Hematopoietic multipotent progenitor cell (in vitro differentiated cells): ENCODE results near the gene FGG. TPM values are rescaled to one million over a fixed set of nuclear protein-coding genes. Genes with fewer than 3 reads are reported as not detected.
A peak's percentile ranks its signal among the peaks of the same experiment; 100 is the strongest.

ENCODE experiments used
- DNase-seq, 3 donors: peaks; one replicate each; pipeline ENCODE4 v3.0.0-alpha.2; 2011 to 2015; ENCODE audit warnings: low read depth in 2 of 3, low spot score in 2 of 3
- total RNA-seq: library from RNA; depleted of rRNA; stranded (reverse); fragments of >200 nt; gene quantifications from one replicate; pipeline ENCODE4 v1.2.3, GENCODE V29; 2012

FGG gene
- total RNA-seq, 1 donor: not detected

GRCh38 chr4:154559494-154560418 lies 52.7 kb downstream of the FGG start:
- DNase-seq: peak in 2 of 3 donors; percentile 50 to 71

- DNase-seq: no peak
These were observed 53.3 kb downstream of the FGG start for GRCh38 chr4:154559141-154559493.

Other genes starting within 250 kb of the FGG start
- gene DCHS2, start 120.9 kb downstream of the FGG start, total RNA-seq: under 0.01 TPM
- 59.5 TPM for gene PLRG1, start 62.3 kb downstream of the FGG start, total RNA-seq
- under 0.01 TPM for gene FGB, start 49.6 kb downstream of the FGG start, total RNA-seq
- not detected for gene FGA, start 21.9 kb downstream of the FGG start, total RNA-seq
- under 0.01 TPM for gene LRAT, start 131.3 kb upstream of the FGG start, total RNA-seq
- gene RBM46, start 168.6 kb upstream of the FGG start, total RNA-seq: under 0.01 TPM